Right lobe of liver (tissue), 4 donors: ENCODE results near the gene DTL.

ENCODE experiments used
- POLR2A ChIP-seq: fragments of 450-650 bp; IDR thresholded peaks from one replicate; pipeline ENCODE4 v1.6.1; 2017; ENCODE audit warnings: antibody characterized with exemption, mild to moderate bottlenecking
- TF ChIP-seq, protein P1 (sequence below), 4 donors: fragments of 200-600 bp in 3 of 4; fragments of 450-650 bp in 1 of 4; IDR thresholded peaks; one replicate each; pipeline versions ENCODE4 v1.5.1 to v1.8.0; 2016 to 2022; ENCODE audit warnings: antibody characterized with exemption in 4 of 4, mild to moderate bottlenecking in 2 of 4
- donor health status: DM: no; HTN: no; CAD: no.
- donor health status: DM: no; HTN: no; CAD: no.
- donor health status: DM: no; HTN: yes; CAD: no.

DNA sequence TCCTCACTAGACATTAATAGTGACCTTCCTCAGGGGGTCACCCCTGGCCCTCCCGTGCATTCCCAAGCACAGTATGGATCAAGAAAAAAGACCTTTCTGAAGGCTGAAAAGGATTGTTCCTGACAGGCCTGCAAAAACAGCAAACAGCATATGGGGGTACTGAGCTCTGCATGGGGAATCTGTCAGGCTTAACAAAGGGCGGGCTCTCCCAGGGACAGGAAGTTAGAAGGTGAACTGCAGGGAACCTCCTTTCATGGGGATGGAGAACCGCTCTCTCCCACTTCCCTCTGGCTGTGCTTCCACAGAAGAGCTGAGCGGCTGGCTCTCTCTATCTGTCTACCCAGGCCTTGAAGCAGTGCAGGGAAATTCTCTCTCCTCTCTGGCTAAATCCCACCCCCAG lies 91.7 kb downstream of the DTL start:
- TF ChIP-seq, protein P1, sequence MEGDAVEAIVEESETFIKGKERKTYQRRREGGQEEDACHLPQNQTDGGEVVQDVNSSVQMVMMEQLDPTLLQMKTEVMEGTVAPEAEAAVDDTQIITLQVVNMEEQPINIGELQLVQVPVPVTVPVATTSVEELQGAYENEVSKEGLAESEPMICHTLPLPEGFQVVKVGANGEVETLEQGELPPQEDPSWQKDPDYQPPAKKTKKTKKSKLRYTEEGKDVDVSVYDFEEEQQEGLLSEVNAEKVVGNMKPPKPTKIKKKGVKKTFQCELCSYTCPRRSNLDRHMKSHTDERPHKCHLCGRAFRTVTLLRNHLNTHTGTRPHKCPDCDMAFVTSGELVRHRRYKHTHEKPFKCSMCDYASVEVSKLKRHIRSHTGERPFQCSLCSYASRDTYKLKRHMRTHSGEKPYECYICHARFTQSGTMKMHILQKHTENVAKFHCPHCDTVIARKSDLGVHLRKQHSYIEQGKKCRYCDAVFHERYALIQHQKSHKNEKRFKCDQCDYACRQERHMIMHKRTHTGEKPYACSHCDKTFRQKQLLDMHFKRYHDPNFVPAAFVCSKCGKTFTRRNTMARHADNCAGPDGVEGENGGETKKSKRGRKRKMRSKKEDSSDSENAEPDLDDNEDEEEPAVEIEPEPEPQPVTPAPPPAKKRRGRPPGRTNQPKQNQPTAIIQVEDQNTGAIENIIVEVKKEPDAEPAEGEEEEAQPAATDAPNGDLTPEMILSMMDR (IDR thresholded peaks at IDR 0.05) = no peak
- TF ChIP-seq POLR2A = no peak
